ENCODE results near the gene FOXA1.

The FOXA1 gene

DNA sequence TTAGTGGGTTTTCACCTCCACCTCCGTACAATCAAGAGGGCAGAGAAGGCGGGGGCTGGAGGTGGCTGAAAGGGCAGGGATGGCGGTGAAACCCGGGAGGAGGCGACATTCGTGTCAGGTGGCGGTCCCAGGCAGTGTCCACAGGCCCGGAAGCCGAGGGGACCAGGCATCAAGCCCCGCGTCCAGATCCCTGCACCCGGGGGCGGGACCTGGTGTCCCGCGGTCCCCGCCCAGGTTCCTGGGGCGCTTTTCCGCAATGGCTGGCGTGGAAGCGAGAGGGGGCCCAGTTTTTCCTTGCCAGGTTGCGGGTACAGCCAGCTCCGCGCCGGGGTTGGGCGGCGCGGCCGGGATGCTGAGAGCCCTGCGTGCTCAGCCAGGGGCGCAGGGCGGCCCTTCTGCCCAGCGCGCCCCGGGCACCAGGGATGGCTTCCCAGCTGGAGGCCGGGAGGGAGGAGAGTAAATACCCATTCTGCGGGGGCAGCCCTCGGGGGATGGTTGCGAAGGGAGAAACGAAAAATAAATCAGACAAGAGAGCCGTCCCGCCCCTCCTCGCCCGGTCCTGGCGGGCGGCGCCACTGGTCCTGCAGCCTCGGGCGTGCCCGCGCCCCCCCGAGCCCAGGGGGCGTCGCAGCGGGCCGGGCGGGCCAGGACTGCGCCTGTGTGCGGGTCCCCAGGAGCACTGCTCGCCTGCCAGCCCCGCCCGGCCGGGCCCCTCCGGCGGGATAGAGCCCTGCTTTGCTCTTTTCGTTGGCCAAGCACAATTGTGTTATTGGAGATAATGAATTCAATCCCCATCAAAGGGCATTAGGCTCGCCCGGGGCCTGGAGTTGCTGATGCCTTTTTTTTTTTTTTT lies 11.5 kb downstream of the FOXA1 start:
- H3K9ac ChIP-seq (ENCODE audit: low read length): no peak overlapping the region
- H3K27ac ChIP-seq (ENCODE audit: low read length): no peak overlapping the region
- H3K36me3 ChIP-seq (replicated peaks; ENCODE audit: insufficient read depth, low read length): no peaks in the 10 kb centered on the region
- H3K4me2 ChIP-seq (ENCODE audit: low read depth, low read length): no peak overlapping the region
- no peaks in the 10 kb centered on the region for H3K9me2 ChIP-seq (replicated peaks; ENCODE audit: insufficient read depth, low read length)
- no peaks in the 10 kb centered on the region for H3K79me2 ChIP-seq (ENCODE audit: low read length)
- H3K4me1 ChIP-seq (ENCODE audit: low read length): no peaks in the 10 kb centered on the region
- no peaks in the 10 kb centered on the region for H4K20me1 ChIP-seq (ENCODE audit: insufficient read depth, low read length)
- H3K9me3 ChIP-seq (replicated peaks; ENCODE audit: insufficient read depth, low read length): no peaks in the 10 kb centered on the region
- no peak overlapping the region for H3K4me3 ChIP-seq (ENCODE audit: low read length)
- TF ChIP-seq EZH2 (optimal IDR thresholded peaks at IDR 0.05; ENCODE audit: low read depth, low read length) (no peak), CTCF (IDR thresholded peaks at IDR 0.05; ENCODE audit: low read length) (no peak), EZH2phosphoT487 (IDR thresholded peaks at IDR 0.05; ENCODE audit: low read length) (no peak)
- no peaks in the 10 kb centered on the region for H3F3A ChIP-seq (ENCODE audit: insufficient read depth, low read length)
- no peak overlapping the region for H2AFZ ChIP-seq (ENCODE audit: low read length)
- no peaks in the 10 kb centered on the region for H3K27me3 ChIP-seq (replicated peaks; ENCODE audit: insufficient read depth, low read length)
- DNase-seq: no peak

- DNase-seq: no peak
- Histone ChIP-seq H3K9me2 (replicated peaks; ENCODE audit: insufficient read depth, low read length) (no peaks in the 10 kb centered on the region), H3K79me2 (ENCODE audit: low read length) (no peaks in the 10 kb centered on the region), H3K27me3 (replicated peaks; ENCODE audit: insufficient read depth, low read length) (no peaks in the 10 kb centered on the region), H3F3A (ENCODE audit: insufficient read depth, low read length) (no peaks in the 10 kb centered on the region), H3K27ac (ENCODE audit: low read length) (no peak overlapping the region), H3K4me1 (ENCODE audit: low read length) (no peaks in the 10 kb centered on the region), H3K9ac (ENCODE audit: low read length) (no peak overlapping the region), H3K9me3 (replicated peaks; ENCODE audit: insufficient read depth, low read length) (no peaks in the 10 kb centered on the region), H3K4me2 (ENCODE audit: low read depth, low read length) (no peak overlapping the region), H3K4me3 (ENCODE audit: low read length) (no peak overlapping the region), H4K20me1 (ENCODE audit: insufficient read depth, low read length) (no peaks in the 10 kb centered on the region), H3K36me3 (replicated peaks; ENCODE audit: insufficient read depth, low read length) (no peaks in the 10 kb centered on the region), H2AFZ (ENCODE audit: low read length) (no peak overlapping the region)
- no peak for TF ChIP-seq EZH2phosphoT487 (IDR thresholded peaks at IDR 0.05; ENCODE audit: low read length)
- no peak for TF ChIP-seq CTCF (IDR thresholded peaks at IDR 0.05; ENCODE audit: low read length)
- no peak for TF ChIP-seq EZH2 (optimal IDR thresholded peaks at IDR 0.05; ENCODE audit: low read depth, low read length)
These were observed 14.9 kb downstream of the FOXA1 start for GRCh38 chr14:37580146-37580545.

- TF ChIP-seq CTCF (IDR thresholded peaks at IDR 0.05; ENCODE audit: low read length): no peak
- TF ChIP-seq EZH2phosphoT487 (IDR thresholded peaks at IDR 0.05; ENCODE audit: low read length): no peak
- TF ChIP-seq EZH2 (optimal IDR thresholded peaks at IDR 0.05; ENCODE audit: low read depth, low read length): no peak
- H3K36me3 ChIP-seq (replicated peaks; ENCODE audit: insufficient read depth, low read length): no peaks in the 10 kb centered on the region
- H3K27me3 ChIP-seq (replicated peaks; ENCODE audit: insufficient read depth, low read length): no peaks in the 10 kb centered on the region
- no peak overlapping the region for H3K27ac ChIP-seq (ENCODE audit: low read length)
- H3F3A ChIP-seq (ENCODE audit: insufficient read depth, low read length): no peaks in the 10 kb centered on the region
- no peaks in the 10 kb centered on the region for H3K4me1 ChIP-seq (ENCODE audit: low read length)
- DNase-seq: no peak
- no peak overlapping the region for H2AFZ ChIP-seq (ENCODE audit: low read length)
- H3K9me3 ChIP-seq (replicated peaks; ENCODE audit: insufficient read depth, low read length): no peaks in the 10 kb centered on the region
- no peaks in the 10 kb centered on the region for H4K20me1 ChIP-seq (ENCODE audit: insufficient read depth, low read length)
- no peaks in the 10 kb centered on the region for H3K79me2 ChIP-seq (ENCODE audit: low read length)
- no peak overlapping the region for H3K9ac ChIP-seq (ENCODE audit: low read length)
- H3K4me2 ChIP-seq (ENCODE audit: low read depth, low read length): no peak overlapping the region
- H3K4me3 ChIP-seq (ENCODE audit: low read length): no peak overlapping the region
- no peaks in the 10 kb centered on the region for H3K9me2 ChIP-seq (replicated peaks; ENCODE audit: insufficient read depth, low read length)
These were observed 15.8 kb downstream of the FOXA1 start for GRCh38 chr14:37579274-37579673.

Measured in MM.1S (cell line).